ENCODE results near the gene EPS15. TPM values are rescaled to one million over a fixed set of nuclear protein-coding genes. Genes with fewer than 3 reads are reported as not detected.

EPS15 gene
- total RNA-seq, 1 donor from 2014 or later: 42.0 TPM

GRCh38 chr1:51321924-51322280 is 197.2 kb downstream of the EPS15 start:
- no peaks in the 10 kb centered on the region for H3K9me3 Mint-ChIP-seq
- no peak overlapping the region for H3K27ac Mint-ChIP-seq
- DNase-seq (ENCODE audit: low spot score): no peak
- no peak for TF ChIP-seq EZH2 (IDR thresholded peaks at IDR 0.05)
- TF ChIP-seq CTCF (IDR thresholded peaks at IDR 0.05): no peak
- TF ChIP-seq EZH2phosphoT487 (IDR thresholded peaks at IDR 0.05): no peak
- Histone ChIP-seq H3K4me3 (no peak overlapping the region), H3K79me2 (ENCODE audit: low read depth) (no peaks in the 10 kb centered on the region), H3K27me3 (no peaks in the 10 kb centered on the region), H3K4me1 (peaks cover 5% of the 10 kb centered on the region), H4K20me1 (ENCODE audit: low read depth) (no peaks in the 10 kb centered on the region), H3K4me2 (no peak overlapping the region), H3K36me3 (no peaks in the 10 kb centered on the region), H3K9ac (no peak overlapping the region), H3K27ac (no peak overlapping the region), H2AFZ (replicated peaks) (no peak overlapping the region), H3F3A (ENCODE audit: low read depth) (no peaks in the 10 kb centered on the region), H3K9me3 (ENCODE audit: low read depth) (no peaks in the 10 kb centered on the region)
- H3K27me3 Mint-ChIP-seq (ENCODE audit: insufficient read depth, low read depth): peaks cover 6% of the 10 kb centered on the region
- H3K4me1 Mint-ChIP-seq: peaks cover 5% of the 10 kb centered on the region
- H3K4me3 Mint-ChIP-seq: no peak overlapping the region
- no peaks in the 10 kb centered on the region for H3K36me3 Mint-ChIP-seq

DNA sequence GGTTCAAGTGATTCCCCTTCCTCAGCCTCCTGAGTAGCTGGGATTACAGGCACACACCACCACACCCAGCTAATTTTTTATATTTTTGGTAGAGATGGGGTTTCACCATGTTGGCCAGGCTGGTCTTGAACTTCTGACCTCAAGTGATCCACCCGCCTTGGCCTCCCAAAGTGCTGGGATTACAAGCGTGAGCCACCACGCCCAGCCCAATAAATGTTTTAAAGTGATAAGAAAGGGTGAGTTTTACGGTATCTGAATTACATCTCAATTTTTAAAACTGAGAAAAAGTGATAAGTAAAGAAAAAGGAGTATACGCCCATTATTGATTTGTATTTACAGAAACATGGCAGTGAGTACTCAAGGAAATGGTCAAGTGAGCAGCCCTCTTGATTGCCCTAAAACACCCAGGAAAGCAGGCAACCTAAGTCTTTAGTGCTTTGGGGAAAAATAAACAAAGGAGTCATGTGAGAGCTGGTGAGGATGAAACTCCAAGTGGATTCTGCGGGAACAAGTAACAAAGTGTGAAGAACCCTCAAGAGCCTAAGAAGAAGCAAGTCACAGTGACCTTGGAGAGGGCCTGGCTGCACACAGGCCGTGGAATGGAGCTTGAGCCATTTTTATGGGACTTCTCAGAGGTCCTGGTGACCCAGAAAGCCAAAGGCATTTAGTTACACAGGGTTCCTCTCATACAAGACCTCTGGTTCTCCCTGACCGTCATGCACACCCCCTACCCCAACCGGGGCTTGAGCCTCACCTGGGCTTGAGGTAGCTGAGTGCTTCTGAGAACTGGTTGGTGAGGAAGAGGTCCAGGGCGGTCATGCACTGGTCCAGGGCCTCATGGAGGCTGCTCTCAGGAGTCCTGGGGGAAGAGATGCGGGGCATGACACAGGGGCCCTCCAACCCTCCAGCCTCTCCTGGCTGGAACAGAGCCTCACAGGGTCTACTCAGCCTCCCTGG is 197.8 kb downstream of the EPS15 start:
- H3K27ac Mint-ChIP-seq: no peak overlapping the region
- H3F3A ChIP-seq (ENCODE audit: low read depth): no peaks in the 10 kb centered on the region
- H3K27me3 ChIP-seq: no peaks in the 10 kb centered on the region
- H3K27ac ChIP-seq: no peak overlapping the region
- no peaks in the 10 kb centered on the region for H3K79me2 ChIP-seq (ENCODE audit: low read depth)
- no peak overlapping the region for H3K9ac ChIP-seq
- no peak overlapping the region for H3K4me3 ChIP-seq
- no peak overlapping the region for H2AFZ ChIP-seq (replicated peaks)
- no peak overlapping the region for H3K4me3 Mint-ChIP-seq
- no peaks in the 10 kb centered on the region for H3K36me3 ChIP-seq
- no peaks in the 10 kb centered on the region for H3K9me3 ChIP-seq (ENCODE audit: low read depth)
- H3K4me1 Mint-ChIP-seq: peaks cover 8% of the 10 kb centered on the region
- H3K9me3 Mint-ChIP-seq: no peaks in the 10 kb centered on the region
- DNase-seq (ENCODE audit: low spot score): no peak
- H3K27me3 Mint-ChIP-seq (ENCODE audit: insufficient read depth, low read depth): peaks cover 8% of the 10 kb centered on the region
- H4K20me1 ChIP-seq (ENCODE audit: low read depth): no peaks in the 10 kb centered on the region
- no peak overlapping the region for H3K4me2 ChIP-seq
- H3K4me1 ChIP-seq: peaks cover 7% of the 10 kb centered on the region
- TF ChIP-seq CTCF (IDR thresholded peaks at IDR 0.05) (no peak), EZH2 (IDR thresholded peaks at IDR 0.05) (no peak), EZH2phosphoT487 (IDR thresholded peaks at IDR 0.05) (no peak)
- no peaks in the 10 kb centered on the region for H3K36me3 Mint-ChIP-seq

- Histone ChIP-seq H3K9ac (no peak overlapping the region), H3K4me3 (no peak overlapping the region), H3K79me2 (ENCODE audit: low read depth) (no peaks in the 10 kb centered on the region), H3K27ac (no peak overlapping the region), H3K27me3 (no peaks in the 10 kb centered on the region), H3F3A (ENCODE audit: low read depth) (no peaks in the 10 kb centered on the region), H4K20me1 (ENCODE audit: low read depth) (no peaks in the 10 kb centered on the region), H3K9me3 (ENCODE audit: low read depth) (no peaks in the 10 kb centered on the region), H3K36me3 (no peaks in the 10 kb centered on the region), H3K4me1 (peaks cover 7% of the 10 kb centered on the region), H2AFZ (replicated peaks) (no peak overlapping the region), H3K4me2 (no peak overlapping the region)
- no peak for TF ChIP-seq CTCF (IDR thresholded peaks at IDR 0.05)
- no peak for TF ChIP-seq EZH2 (IDR thresholded peaks at IDR 0.05)
- TF ChIP-seq EZH2phosphoT487 (IDR thresholded peaks at IDR 0.05): no peak
- no peak for DNase-seq (ENCODE audit: low spot score)
- no peaks in the 10 kb centered on the region for H3K36me3 Mint-ChIP-seq
- no peak overlapping the region for H3K4me3 Mint-ChIP-seq
- H3K27ac Mint-ChIP-seq: no peak overlapping the region
- H3K9me3 Mint-ChIP-seq: no peaks in the 10 kb centered on the region
- peaks cover 14% of the 10 kb centered on the region for H3K4me1 Mint-ChIP-seq
- peaks cover 5% of the 10 kb centered on the region for H3K27me3 Mint-ChIP-seq (ENCODE audit: insufficient read depth, low read depth)
Measured at GRCh38 chr1:51317798-51318197, 201.3 kb downstream of the EPS15 start.

All from neural progenitor cell (in vitro differentiated cells).